HepG2 (cell line): ENCODE results near the gene LIMCH1.

Experiments
- ARNT2 ChIP-seq: sonication (generic); formaldehyde crosslinking; IDR thresholded peaks from 2 replicates; pipeline ENCODE4 v1.8.0; 2022; ENCODE audit warnings: mild to moderate bottlenecking, low read depth, missing genetic modification reagents, moderate library complexity
- ZSCAN20 ChIP-seq: sonication (generic); formaldehyde crosslinking; IDR thresholded peaks from 2 replicates; pipeline ENCODE4 v1.4.0; 2020; ENCODE audit warnings: missing genetic modification reagents, mild to moderate bottlenecking, borderline replicate concordance

DNA sequence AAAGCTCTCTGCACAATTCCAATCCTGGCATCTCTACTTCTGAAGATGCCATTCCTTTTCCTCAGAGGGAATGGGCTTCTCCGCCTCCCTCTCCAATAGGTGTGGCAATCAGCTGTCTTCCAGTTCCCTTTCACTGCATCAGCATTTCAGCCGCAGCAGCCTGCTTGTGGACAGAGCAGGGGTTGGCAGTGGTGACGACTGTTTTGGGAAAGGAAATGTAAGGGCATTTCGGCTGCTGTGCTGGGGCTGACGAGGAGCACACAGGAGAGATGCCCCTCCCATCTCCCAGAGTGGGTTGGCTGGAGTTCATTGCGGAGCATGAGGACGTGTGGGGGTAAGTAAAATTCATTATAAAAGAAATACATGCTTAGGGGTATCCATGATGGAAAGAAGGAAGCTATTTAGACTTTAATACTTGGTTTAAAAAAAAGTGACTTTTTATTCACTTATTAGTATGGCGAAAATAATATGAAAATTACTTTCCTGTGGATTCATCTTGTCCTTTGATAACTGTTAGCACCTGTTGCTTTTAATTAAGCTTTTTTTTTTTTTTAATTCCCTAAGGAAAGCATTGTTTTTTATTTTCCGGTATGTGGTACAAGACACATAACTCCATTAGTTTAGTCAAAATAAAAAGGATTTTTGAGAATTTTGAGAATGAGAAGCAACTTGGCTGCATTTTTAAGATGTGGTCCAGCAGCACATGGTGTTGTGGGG is at the start of gene LIMCH1:
- TF ChIP-seq ZSCAN20 = no peak
- TF ChIP-seq ARNT2 (CRISPR knock-in tag) = no peak
